Transverse colon (tissue), 4 donors: ENCODE results near the gene CTNNBIP1. TPM values are rescaled to one million over a fixed set of nuclear protein-coding genes. Genes with fewer than 3 reads are reported as not detected.

ENCODE experiments used
- DNase-seq: peaks from one replicate; pipeline ENCODE4 v3.0.0-alpha.2; 2019
- H3K27ac ChIP-seq, 4 donors: fragments of 200-600 bp; sonication (generic); 2 replicates each; pipeline ENCODE4 v1.5.1; 2016 to 2018; ENCODE audit warnings: inconsistent platforms in 4 of 4
- H3K27me3 ChIP-seq: fragments of 200-600 bp; sonication (generic); 2 replicates; pipeline ENCODE4 v1.5.1; 2017; ENCODE audit warnings: inconsistent platforms
- H3K36me3 ChIP-seq, 4 donors: fragments of 200-600 bp; sonication (generic); 2 replicates each; pipeline ENCODE4 v1.5.1; 2017 to 2019; ENCODE audit warnings: inconsistent platforms in 4 of 4
- H3K4me1 ChIP-seq, 4 donors: fragments of 200-600 bp; sonication (generic); 2 replicates each; pipeline ENCODE4 v1.5.1; 2017 to 2020; ENCODE audit warnings: inconsistent platforms in 4 of 4
- H3K4me3 ChIP-seq, 4 donors: fragments of 200-600 bp; sonication (generic); 1 replicate in 1 of 4; 2 replicates in 3 of 4; pipeline versions ENCODE4 v1.5.1 to v1.6.1; 2017 to 2019; ENCODE audit warnings: inconsistent platforms in 4 of 4
- H3K9me3 ChIP-seq, 2 donors: fragments of 200-600 bp; sonication (generic); 2 replicates each; pipeline ENCODE4 v1.5.1; 2017 to 2019; ENCODE audit warnings: inconsistent platforms in 2 of 2
- CTCF ChIP-seq, 5 experiments: fragments of 200-600 bp in 3 of 5; fragments of 450-650 bp in 2 of 5; sonication (generic) in 3 of 5; IDR thresholded peaks; 1 replicate in 2 of 5; 2 replicates in 3 of 5; pipeline ENCODE4 v1.5.1; 2016 to 2017; ENCODE audit warnings: antibody characterized with exemption in 5 of 5, inconsistent platforms in 3 of 5, mild to moderate bottlenecking in 2 of 5, moderate library complexity in 1 of 5
- EP300 ChIP-seq: sonication (generic); formaldehyde crosslinking; IDR thresholded peaks from one replicate; pipeline ENCODE4 v1.6.1; 2017; ENCODE audit warnings: antibody characterized with exemption, low read depth
- POLR2A ChIP-seq: fragments of 450-650 bp; IDR thresholded peaks from one replicate; pipeline ENCODE4 v1.6.1; 2016; ENCODE audit warnings: antibody characterized with exemption, mild to moderate bottlenecking, moderate library complexity
- POLR2AphosphoS5 ChIP-seq, 3 donors: sonication (generic); formaldehyde crosslinking; IDR thresholded peaks; one replicate each; pipeline ENCODE4 v1.6.1; 2016; ENCODE audit warnings: antibody characterized with exemption in 3 of 3
- WGBS, 2 donors: methylation state at CpG; one replicate each; pipeline ENCODE4 v1.1.5; 2018; ENCODE audit warnings: low coverage in 1 of 2; 5-methylcytosine and 5-hydroxymethylcytosine counted together
- in situ Hi-C, 4 donors: fragments of 200-750 bp; cut with MboI; loops; one replicate each; pipeline versions ENCODE4 v1.15.0 to v1.15.1; 2017; ENCODE audit warnings: low sequenced_read_pairs in 3 of 4, low pct_ligation_motif_present in 1 of 4, low pct_unique_long_range_greater_than_20kb in 1 of 4
- intact Hi-C: fragments of 100-400 bp; cut with DNase I; formaldehyde crosslinking; loops from one replicate; pipeline ENCODE4 v1.15.1; 2023; ENCODE audit warnings: low total_unique reads
- total RNA-seq, 4 donors: library from RNA; depleted of rRNA; stranded (reverse); fragments of >200 nt; gene quantifications; one replicate each; pipeline ENCODE4 v1.1.0, GENCODE V29; 2016

CTNNBIP1 gene
- total RNA-seq, 4 donors from 2014 or later = 7.9 to 24.4 (median 15.7) TPM

DNA sequence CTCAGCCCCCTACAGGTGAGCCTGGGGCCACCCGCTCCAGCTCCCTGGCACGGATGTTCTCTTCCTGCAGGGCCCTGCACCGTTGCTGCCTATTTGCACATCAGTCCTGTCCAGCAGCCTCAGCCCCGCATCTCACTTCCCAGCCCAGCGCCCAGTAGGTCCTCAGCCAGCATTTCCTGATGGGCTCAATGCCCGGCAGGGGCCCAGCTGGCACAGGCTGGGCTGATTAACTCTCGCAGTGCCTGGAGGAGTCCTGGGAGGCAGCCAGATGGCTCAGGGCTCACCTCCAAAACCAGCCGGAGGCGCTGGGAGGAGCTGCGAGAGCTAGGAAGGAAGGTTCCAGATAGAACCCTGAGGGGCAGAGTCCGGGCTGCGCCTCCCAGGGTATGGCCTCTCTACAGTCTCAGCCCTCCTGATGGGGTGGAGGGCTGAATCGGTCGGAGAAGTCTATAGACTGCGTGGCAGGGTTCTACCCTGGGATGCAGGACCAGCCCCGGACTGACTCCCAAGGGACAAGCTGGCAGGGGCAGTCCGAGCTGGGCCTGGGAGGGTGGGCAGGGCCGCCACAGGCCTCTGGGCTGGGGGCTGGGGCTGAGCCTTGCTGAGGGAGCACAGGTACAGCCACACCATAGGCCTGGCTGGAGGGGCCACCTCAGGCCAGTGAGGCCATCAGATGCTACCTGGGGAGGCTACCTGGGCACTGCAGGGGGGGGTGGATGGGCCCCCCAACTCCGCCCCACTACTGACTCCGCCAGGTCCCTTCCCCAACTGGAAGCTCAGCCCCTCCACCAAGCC is 67.1 kb downstream of the CTNNBIP1 start:
- Histone ChIP-seq H3K36me3 (no peaks in the 10 kb centered on the region), H3K27me3 (no peaks in the 10 kb centered on the region), H3K27ac (peak overlapping the region; percentile 6 to 76 (median 60)), H3K9me3 (no peaks in the 10 kb centered on the region), H3K4me1 (peaks cover 0 to 39% (median 27%) of the 10 kb centered on the region in 4 donors), H3K4me3 (no peak overlapping the region)
- in situ Hi-C loops = no loop called here
- TF ChIP-seq POLR2A (no peak), CTCF (IDR thresholded peaks at IDR 0.05) (no peak), EP300 (no peak), POLR2AphosphoS5 (IDR thresholded peaks at IDR 0.05) (peak in 1 of 3 donors; percentile 30)
- peak; percentile 63 for DNase-seq
- WGBS, 2 donors = 47% methylated on average over 20 of the region's 20 CpGs; no CpG with 5 or more reads in 1 of the 2 donors
- intact Hi-C loops = no loop called here

DNA sequence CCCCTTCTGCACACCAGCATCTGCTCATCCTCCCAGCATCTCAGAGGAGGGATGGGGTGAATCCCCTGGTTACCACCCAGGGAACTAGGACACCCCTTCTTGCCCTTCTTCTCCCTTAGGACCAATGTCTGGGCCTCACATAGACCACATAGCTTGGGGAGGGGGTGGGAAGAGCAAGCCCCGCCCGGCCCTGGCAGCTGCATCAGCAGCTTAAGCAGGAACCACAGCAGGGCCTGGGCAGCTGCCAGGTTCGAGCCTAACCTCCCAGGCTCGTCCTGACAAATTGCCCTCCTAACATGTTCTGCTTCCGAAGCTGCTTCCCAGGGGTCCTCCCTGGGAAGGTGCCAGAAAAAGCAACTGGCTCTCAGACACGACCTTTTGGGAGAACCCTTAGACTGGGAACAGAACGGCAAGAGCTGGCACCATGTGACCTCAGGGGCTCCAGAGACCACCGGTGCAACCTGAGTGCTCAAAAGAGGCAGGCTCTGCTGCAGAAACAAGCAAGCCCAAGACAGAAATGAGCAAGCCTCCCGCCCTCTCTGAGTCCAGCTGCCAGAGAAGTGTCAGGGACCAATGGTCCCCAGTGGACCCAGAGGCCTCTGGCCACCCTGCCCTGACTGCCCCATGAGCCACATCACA is 67.9 kb downstream of the CTNNBIP1 start:
- Histone ChIP-seq H3K36me3 (no peaks in the 10 kb centered on the region), H3K27me3 (no peaks in the 10 kb centered on the region), H3K4me1 (peaks cover 0 to 39% (median 27%) of the 10 kb centered on the region in 4 donors), H3K9me3 (no peaks in the 10 kb centered on the region), H3K27ac (peak overlapping the region in 3 of 4 donors; percentile 6 to 76 (median 68)), H3K4me3 (no peak overlapping the region)
- TF ChIP-seq POLR2AphosphoS5 (IDR thresholded peaks at IDR 0.05) (no peak), POLR2A (no peak), CTCF (IDR thresholded peaks at IDR 0.05) (no peak), EP300 (no peak)
- no peak for DNase-seq
- 38% methylated on average over 9 of the region's 9 CpGs; no CpG with 5 or more reads in 1 of the 2 donors for WGBS, 2 donors
- in situ Hi-C loops = no loop called here
- intact Hi-C loops = no loop called here

DNA sequence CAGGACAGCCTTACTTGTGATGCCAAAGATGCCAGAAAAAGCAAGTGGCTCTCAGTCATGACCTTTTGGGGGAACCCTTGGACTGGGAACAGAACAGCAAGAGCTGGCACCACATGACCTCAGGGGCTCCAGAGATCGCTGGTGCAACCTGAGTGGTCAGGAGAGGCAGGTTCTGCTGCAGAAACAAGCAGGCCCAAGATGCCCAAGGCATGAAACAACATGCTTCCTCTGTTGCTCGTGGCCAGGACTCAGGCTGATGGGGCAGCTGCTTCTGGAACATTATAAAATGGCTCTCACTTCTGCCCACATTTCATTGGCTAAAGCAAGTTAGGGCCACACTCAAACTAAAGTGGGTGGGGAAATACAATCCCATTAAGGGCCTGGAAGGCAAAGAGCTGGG is 68.6 kb downstream of the CTNNBIP1 start:
- in situ Hi-C loops = no loop called here
- Histone ChIP-seq H3K27ac (no peak overlapping the region), H3K27me3 (no peaks in the 10 kb centered on the region), H3K4me3 (no peak overlapping the region), H3K4me1 (peaks cover 0 to 38% (median 27%) of the 10 kb centered on the region in 4 donors), H3K9me3 (no peaks in the 10 kb centered on the region), H3K36me3 (no peaks in the 10 kb centered on the region)
- intact Hi-C loops = no loop called here
- no peak for DNase-seq
- WGBS, 2 donors = 95% methylated on average over 2 of the region's 2 CpGs; no CpG with 5 or more reads in 1 of the 2 donors
- no peak for TF ChIP-seq EP300

GRCh38 chr1:9840176-9840575 is 69.9 kb downstream of the CTNNBIP1 start:
- no peak for DNase-seq
- Histone ChIP-seq H3K4me3 (no peak overlapping the region), H3K36me3 (no peaks in the 10 kb centered on the region), H3K9me3 (no peaks in the 10 kb centered on the region), H3K27ac (no peak overlapping the region), H3K27me3 (no peaks in the 10 kb centered on the region), H3K4me1 (peaks cover 7 to 46% (median 39%) of the 10 kb centered on the region in 4 donors)
- no peak for TF ChIP-seq POLR2AphosphoS5 (IDR thresholded peaks at IDR 0.05)
- no peak for TF ChIP-seq POLR2A
- no peak for TF ChIP-seq EP300
- no peak for TF ChIP-seq CTCF (IDR thresholded peaks at IDR 0.05)
- intact Hi-C loops = no loop called here
- in situ Hi-C loops = no loop called here
- WGBS, 2 donors = 83% methylated on average over 3 of the region's 3 CpGs; no CpG with 5 or more reads in 1 of the 2 donors
